A673 (cell line): ENCODE results near the gene SLC19A1. TPM values are rescaled to one million over a fixed set of nuclear protein-coding genes. Genes with fewer than 3 reads are reported as not detected.

Experiments
- BruUV-seq: library from RNA; stranded (reverse); fragments of 400-500 nt; replicated peaks from 2 replicates; lab custom pipeline; 2021; lab: Mats Ljungman, UMichigan
- CTCF ChIA-PET: fragments of 300-600 bp; sonication (Branson Sonifier 250); formaldehyde crosslinking; loops from one replicate; lab custom pipeline; 2022; ENCODE audit warnings: antibody characterized with exemption; lab: Charles Lee
- POLR2A ChIA-PET: fragments of 300-600 bp; sonication (Branson Sonifier 250); formaldehyde crosslinking; loops from one replicate; lab custom pipeline; 2022; ENCODE audit warnings: antibody characterized with exemption; ENCODE audit not compliant: low non-redundant PET; lab: Charles Lee
- DNase-seq: peaks from one replicate; pipeline ENCODE4 v3.0.0-alpha.2; 2015; ENCODE audit warnings: low spot score
- H3K27ac ChIP-seq: fragments of 200-600 bp; sonication (generic); 2 replicates; pipeline ENCODE4 v1.5.1; 2016; ENCODE audit warnings: mixed run types, low read depth, mild to moderate bottlenecking, mixed read lengths, antibody characterized with exemption, low read length; ENCODE audit not compliant: poor library complexity, severe bottlenecking
- H3K27me3 ChIP-seq: fragments of 200-600 bp; sonication (generic); replicated peaks from 2 replicates; pipeline ENCODE4 v1.6.1; 2017; ENCODE audit warnings: mixed run types, low read depth, mild to moderate bottlenecking, mixed read lengths, antibody characterized with exemption, low read length; ENCODE audit not compliant: insufficient read depth, poor library complexity
- H3K36me3 ChIP-seq: fragments of 200-600 bp; sonication (generic); 2 replicates; pipeline ENCODE4 v1.6.1; 2016; ENCODE audit warnings: mixed run types, mild to moderate bottlenecking, mixed read lengths, antibody characterized with exemption, low read length; ENCODE audit not compliant: insufficient read depth, poor library complexity, severe bottlenecking
- H3K4me1 ChIP-seq: fragments of 200-600 bp; sonication (generic); 2 replicates; pipeline ENCODE4 v1.6.1; 2017; ENCODE audit warnings: mixed run types, mild to moderate bottlenecking, mixed read lengths, antibody characterized with exemption, low read length; ENCODE audit not compliant: insufficient read depth, poor library complexity, severe bottlenecking
- H3K4me3 ChIP-seq: fragments of 200-600 bp; sonication (generic); 2 replicates; pipeline ENCODE4 v1.5.1; 2016; ENCODE audit warnings: low read depth, mixed run types, mild to moderate bottlenecking, mixed read lengths, low read length; ENCODE audit not compliant: poor library complexity, severe bottlenecking
- H3K9me3 ChIP-seq: fragments of 200-600 bp; sonication (generic); 2 replicates; pipeline ENCODE4 v1.6.1; 2016; ENCODE audit warnings: mixed run types, low read depth, mild to moderate bottlenecking, mixed read lengths, antibody characterized with exemption, low read length; ENCODE audit not compliant: poor library complexity, severe bottlenecking
- EZH2 ChIP-seq: fragments of 200-600 bp; sonication (generic); IDR thresholded peaks from 2 replicates; pipeline ENCODE4 v1.6.1; 2017; ENCODE audit warnings: borderline replicate concordance, low read depth, mild to moderate bottlenecking, mixed read lengths, antibody characterized with exemption, low read length; ENCODE audit not compliant: poor library complexity, severe bottlenecking
- intact Hi-C: fragments of 100-400 bp; cut with micrococcal nuclease; formaldehyde crosslinking; loops from one replicate; pipeline ENCODE4 v1.10.0; 2022; ENCODE audit not compliant: unreplicated experiment
- total RNA-seq: library from RNA; stranded (reverse); gene quantifications from 2 replicates; pipeline ENCODE4 v1.2.3, GENCODE V29; 2021
- TF ChIP-seq, protein P1 (sequence below): fragments of 300-800, 200-600 bp; sonication (generic); conservative IDR thresholded peaks from 2 replicates; pipeline ENCODE4 v1.5.1; 2017; ENCODE audit warnings: low read depth, mild to moderate bottlenecking, antibody characterized with exemption, low read length, moderate library complexity, mixed read lengths

Gene SLC19A1
- total RNA-seq, 1 experiment from 2014 or later = 72.1 TPM

DNA sequence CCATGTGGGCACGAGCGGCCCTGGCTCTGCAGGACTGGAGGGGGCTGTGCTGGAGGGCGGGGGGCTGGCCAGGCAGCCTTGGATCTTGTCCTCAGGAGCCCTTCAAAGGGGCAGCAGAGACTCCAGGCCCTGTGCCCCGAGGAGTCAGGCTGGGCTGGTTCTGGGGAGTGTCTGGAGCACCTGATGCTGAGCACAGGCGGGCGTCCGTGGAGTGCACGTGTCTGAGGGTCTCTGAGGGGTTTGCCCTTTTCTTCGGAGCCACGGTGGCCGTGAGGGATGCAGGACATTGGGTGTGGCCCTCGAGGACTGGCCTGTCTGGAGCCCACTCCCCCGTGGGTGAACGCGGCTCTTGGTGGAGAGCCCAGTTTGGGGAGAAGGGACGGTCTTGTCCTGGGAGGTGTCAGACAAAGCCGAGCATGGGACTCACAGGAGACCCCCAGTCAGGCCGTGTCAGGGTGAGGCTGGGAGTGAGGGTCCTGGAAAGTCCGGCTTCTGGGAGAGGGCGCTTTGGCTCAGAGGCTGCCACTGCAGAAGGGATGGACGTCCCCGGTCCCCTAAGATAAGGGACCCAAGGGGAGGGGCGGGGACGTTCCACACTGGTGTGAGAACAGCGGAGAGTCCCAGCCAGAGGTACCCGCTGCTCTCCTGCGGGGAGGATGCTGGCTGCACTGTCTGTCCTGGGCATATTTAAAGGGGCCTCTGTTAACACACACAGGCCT, 76.5 kb downstream of the SLC19A1 start:
- Histone ChIP-seq H3K36me3 (no peaks in the 10 kb centered on the region), H3K27ac (no peak overlapping the region), H3K27me3 (no peaks in the 10 kb centered on the region), H3K4me3 (no peak overlapping the region), H3K4me1 (no peaks in the 10 kb centered on the region), H3K9me3 (peaks cover 11% of the 10 kb centered on the region)
- ChIA-PET CTCF (no interaction called here), POLR2A (no interaction called here)
- intact Hi-C loops = no loop called here
- DNase-seq = no peak
- BruUV-seq = no TSS peak
- TF ChIP-seq EZH2 = no peak
- TF ChIP-seq, protein P1, sequence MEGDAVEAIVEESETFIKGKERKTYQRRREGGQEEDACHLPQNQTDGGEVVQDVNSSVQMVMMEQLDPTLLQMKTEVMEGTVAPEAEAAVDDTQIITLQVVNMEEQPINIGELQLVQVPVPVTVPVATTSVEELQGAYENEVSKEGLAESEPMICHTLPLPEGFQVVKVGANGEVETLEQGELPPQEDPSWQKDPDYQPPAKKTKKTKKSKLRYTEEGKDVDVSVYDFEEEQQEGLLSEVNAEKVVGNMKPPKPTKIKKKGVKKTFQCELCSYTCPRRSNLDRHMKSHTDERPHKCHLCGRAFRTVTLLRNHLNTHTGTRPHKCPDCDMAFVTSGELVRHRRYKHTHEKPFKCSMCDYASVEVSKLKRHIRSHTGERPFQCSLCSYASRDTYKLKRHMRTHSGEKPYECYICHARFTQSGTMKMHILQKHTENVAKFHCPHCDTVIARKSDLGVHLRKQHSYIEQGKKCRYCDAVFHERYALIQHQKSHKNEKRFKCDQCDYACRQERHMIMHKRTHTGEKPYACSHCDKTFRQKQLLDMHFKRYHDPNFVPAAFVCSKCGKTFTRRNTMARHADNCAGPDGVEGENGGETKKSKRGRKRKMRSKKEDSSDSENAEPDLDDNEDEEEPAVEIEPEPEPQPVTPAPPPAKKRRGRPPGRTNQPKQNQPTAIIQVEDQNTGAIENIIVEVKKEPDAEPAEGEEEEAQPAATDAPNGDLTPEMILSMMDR = no peak

DNA sequence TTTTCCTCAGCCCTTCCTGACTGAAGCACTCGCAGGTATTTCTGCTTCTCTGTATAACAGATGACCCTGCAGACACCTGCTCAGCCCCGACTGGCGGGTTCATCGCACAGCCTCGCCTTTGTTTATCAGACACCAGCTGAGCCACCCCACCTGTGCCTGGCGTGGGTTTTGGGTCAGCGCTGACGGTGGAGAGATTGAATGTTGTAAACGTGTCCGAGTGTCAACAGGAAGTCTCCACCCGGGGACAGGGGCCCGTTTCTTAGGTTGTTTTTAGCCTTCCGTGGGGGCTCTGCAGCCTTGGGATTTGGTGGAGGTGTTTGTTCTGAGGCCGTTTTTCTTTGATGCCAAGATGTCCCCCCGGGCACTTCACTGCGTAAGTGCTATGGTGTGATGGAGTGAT, 77.1 kb downstream of the SLC19A1 start:
- TF ChIP-seq, protein P1 = no peak
- no peak for TF ChIP-seq EZH2
- peaks cover 11% of the 10 kb centered on the region for H3K9me3 ChIP-seq
- H3K36me3 ChIP-seq = no peaks in the 10 kb centered on the region
- no peak for DNase-seq
- BruUV-seq = no TSS peak
- intact Hi-C loops = no loop called here
- CTCF ChIA-PET = no interaction called here
- POLR2A ChIA-PET = no interaction called here
- H3K27ac ChIP-seq = no peak overlapping the region
- no peak overlapping the region for H3K4me3 ChIP-seq
- H3K4me1 ChIP-seq = no peaks in the 10 kb centered on the region
- H3K27me3 ChIP-seq = no peaks in the 10 kb centered on the region

DNA sequence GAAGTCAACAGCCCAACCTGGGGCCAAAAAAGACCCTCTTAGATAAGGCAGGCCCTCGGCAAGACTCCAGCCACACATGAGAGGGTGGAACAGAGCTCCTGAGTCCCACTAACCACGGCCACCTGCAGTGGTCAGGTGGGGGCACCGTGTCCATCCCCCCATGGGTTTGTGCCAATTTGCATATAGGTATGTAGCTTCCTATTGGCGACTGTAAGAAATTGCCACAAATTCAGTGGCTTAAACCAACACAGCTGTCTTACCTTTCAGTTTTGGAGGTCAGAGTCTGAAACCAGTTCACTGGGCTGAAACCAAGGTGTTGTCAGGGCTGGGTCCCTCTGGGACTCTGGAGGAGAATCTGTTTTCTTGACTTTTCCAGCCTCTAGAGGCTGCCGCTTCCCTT, 77.9 kb downstream of the SLC19A1 start:
- ChIA-PET CTCF (interaction anchor here (0.6 kb wide), 1 partner anchor 24 kb away, joined by 3 read pairs; no protein-coding TSS in a partner anchor), POLR2A (no interaction called here)
- Histone ChIP-seq H3K27me3 (no peaks in the 10 kb centered on the region), H3K4me3 (no peak overlapping the region), H3K4me1 (no peaks in the 10 kb centered on the region), H3K27ac (no peak overlapping the region), H3K9me3 (peaks cover 11% of the 10 kb centered on the region), H3K36me3 (no peaks in the 10 kb centered on the region)
- BruUV-seq = no TSS peak
- no peak for DNase-seq
- TF ChIP-seq, protein P1 = no peak
- TF ChIP-seq EZH2 = no peak
- intact Hi-C loops = no loop called here
